HG03045 (cell line): ENCODE measurements around the gene TRPV4.

Source experiments
- ATAC-seq: cut with Tn5 transposase; IDR thresholded peaks from one replicate; pipeline ENCODE4 v1.9.1; 2021; ENCODE audit warnings: mild to moderate bottlenecking, moderate library complexity; ENCODE audit not compliant: unreplicated experiment

Gene TRPV4

DNA sequence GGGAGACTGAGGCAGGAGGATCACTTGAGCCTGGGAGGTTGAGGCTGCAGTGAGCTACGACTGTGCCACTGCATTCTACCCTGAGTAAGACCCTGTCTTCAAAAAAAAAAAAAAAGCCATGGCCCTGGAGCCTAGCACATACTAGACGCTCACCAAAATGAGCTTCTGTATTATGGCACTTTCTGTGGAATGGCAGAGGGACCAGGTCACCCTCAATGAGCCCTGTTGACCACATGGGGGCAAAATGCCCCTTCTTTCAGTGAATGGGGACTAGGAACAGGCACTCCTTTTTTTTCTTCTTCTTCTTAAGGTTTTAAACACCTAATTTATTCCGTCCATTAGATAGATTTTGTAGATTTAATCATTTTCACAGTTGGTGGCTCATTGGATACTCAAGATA lies 69.1 kb downstream of the TRPV4 start:
- no peak for ATAC-seq

DNA sequence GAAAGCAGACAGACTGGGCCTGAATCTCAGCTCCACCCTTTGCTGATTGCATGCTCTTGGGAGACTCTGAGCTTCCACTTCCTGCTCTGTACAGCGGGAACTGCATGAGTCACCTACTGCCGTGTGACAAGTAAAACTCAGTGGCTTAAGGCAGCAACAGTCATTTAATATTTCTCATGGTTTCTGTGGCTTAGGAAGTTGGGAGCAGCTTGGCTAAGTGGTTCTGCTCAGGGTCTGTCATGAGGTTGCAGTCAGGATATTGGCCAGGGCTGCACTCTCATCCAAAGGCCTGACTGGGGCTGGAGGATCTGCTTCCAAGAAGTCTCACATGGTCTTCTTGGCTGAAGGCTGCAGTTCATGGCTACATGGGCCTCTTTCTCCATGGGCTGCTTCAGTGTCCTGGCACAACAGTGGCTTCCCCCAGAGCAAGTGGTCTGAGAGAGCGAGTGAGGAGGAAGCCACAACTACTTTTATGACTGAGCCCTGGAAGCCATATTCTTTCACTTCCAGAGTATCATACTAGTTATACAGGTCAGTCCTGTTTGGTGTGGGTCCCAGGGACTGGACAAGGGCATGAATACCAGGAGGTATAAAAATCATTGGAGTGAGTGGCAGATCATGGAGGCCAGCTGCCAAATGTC lies 69.9 kb downstream of the TRPV4 start:
- no peak for ATAC-seq

DNA sequence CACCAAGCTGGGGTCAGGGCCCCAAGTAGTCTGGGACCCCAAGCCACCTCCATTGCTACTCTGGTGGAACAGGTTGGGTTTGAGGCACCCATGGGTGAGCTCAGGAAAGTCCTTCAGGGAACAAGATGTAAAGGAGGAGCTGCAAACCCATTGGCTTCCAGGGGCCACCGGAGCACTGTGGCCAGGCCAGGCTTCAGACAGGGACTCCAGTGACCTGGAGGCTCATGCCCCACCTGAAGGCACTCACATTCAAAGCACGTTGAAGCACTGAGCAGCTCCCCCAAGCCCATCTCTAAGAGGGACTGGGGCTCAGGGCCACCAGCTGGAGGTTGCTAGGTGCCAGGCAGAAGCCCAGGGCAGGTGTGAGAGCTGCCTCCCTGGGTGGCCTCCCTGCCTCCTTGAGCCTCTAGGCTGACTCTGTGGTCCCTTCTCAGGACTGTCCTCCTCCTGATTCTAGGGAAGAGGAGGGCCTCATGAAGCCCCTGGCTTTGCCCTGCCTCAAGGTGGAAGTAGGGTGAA lies 70.5 kb downstream of the TRPV4 start:
- ATAC-seq: no peak

DNA sequence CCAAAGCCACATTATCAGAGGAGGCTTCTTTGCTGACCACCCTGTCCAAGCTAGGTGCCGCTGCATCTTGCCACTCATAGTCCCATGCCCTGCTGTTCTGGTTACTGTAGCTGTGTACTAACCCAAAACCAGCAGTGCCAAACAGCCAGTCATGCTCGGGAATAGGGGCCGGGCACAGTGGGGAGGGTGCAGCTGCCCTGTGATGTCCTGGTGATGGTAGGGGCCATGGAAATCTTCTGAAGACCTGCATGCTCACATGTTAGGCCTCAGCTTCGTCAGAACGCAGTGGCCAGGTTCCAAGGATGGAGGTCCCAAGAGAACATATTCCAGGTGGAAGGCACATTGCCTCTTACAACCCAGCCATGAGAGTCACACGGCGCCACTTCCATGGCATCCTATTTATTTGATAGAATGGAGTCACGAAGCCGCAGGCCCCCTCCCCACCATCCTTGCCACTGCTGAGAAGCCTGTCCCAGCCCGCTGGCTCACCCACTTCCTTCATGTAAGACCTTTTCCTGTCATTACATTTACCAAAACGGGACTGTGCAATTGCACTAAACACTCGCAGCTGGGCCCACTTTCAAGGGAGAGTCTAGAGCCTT lies 71.0 kb downstream of the TRPV4 start:
- ATAC-seq: no peak

DNA sequence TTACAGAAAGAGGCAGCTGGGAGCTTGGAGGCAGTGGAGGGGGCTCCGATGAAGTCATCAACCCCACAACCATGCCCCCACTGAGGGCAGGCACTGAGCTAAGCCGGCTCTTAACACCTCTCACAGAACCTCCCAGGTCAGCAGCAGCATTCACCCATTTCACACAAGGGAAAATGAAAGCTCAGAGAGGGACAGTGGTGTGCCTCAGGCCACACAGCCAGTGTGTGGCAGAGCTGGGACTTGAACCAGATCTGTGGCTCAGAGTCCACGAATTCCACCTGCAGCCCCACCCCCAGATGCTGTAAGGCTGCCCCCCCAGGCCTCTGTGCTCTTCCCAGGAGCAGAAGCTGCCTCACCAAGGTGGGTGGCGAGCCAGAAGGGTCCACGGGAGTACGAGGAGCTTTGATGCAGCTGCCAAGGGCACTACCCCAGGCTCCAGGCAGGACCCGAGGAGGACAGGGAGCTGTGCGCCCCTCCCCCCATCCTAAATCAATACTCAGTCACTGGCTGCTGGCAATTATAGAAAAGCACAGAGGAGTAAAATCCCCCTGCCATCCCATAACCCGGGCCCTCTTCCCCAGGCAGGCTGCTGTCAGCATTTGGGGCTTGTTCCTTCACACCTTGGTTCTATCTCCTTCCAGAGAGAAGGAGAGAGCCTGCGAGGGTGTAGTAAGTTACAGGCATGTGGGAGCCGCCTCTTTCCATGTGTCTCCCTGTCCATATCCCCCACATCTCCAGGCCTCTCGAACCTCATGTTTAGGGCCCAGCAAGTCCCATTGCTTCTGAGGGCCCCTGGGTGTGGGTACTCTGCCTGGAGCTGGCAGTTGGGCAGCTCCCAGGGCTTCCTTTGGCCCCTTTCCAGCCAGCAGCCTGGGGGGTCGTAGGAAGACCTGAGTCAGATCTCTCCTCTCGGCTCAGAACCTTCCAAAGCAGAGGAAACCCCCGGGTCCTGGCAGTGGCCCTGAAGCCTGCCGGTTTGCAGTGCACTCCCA lies 72.0 kb downstream of the TRPV4 start:
- no peak for ATAC-seq

DNA sequence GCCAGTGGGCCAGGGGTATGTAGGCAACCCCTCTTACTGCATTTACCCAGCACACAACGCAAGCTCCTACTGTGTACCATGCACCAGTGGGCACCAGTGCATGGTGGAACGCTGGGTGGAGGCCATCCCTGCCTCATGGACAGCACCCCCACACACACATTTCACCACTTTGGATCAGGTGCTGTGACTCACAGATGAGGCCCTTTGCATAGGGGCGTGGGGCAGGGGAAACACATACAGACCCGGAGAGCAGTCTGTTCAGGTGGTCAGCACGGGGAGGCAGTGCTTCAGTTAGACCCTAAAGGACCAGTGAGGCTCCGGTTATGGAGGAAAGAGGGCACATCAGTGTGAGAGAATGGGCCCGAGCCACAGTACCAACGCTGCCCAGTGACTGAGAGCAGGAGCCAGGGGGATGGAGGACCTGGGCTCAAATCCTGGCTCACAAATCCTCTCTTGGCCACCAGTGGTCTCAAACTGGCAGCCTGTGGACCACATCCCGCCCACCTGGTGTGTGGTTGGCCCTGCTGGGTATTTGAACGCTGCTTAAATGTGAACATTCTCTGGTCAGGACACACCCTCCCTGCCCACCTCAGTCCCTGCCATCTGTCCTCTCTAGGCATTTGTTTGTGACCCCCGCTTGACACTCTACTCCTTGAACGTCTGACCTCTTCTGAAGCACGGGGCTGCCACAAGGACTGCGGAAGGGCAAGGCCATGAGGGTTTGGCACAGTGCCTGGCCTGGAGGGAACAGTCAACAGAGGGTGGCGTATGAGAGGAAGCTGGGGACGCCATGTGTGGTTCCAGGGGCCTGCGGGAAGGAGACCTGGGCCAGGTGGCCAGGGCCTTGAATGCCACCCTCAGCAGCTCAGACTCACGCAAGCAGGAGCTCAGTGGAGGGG lies 72.9 kb downstream of the TRPV4 start:
- no peak for ATAC-seq

DNA sequence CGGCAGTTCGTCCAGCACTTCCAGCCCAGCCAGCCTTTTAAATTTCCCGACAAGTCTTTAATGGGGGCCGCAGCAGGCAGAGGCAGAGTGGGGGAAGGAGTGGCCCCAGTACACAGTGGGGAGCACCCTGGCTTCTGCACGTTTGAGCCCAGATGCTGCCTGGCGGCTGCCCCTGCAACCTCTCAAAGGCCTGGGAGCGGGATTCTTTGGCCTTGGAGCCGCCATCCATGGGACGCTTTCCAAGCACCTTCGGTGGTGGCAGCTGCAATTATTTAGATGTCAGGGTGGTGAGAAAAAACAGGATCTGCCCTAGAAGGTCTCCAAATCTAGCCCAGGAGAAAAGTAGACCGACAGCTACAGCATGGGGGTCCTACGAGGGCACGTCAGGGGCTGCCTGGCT lies 73.6 kb downstream of the TRPV4 start:
- ATAC-seq: no peak

DNA sequence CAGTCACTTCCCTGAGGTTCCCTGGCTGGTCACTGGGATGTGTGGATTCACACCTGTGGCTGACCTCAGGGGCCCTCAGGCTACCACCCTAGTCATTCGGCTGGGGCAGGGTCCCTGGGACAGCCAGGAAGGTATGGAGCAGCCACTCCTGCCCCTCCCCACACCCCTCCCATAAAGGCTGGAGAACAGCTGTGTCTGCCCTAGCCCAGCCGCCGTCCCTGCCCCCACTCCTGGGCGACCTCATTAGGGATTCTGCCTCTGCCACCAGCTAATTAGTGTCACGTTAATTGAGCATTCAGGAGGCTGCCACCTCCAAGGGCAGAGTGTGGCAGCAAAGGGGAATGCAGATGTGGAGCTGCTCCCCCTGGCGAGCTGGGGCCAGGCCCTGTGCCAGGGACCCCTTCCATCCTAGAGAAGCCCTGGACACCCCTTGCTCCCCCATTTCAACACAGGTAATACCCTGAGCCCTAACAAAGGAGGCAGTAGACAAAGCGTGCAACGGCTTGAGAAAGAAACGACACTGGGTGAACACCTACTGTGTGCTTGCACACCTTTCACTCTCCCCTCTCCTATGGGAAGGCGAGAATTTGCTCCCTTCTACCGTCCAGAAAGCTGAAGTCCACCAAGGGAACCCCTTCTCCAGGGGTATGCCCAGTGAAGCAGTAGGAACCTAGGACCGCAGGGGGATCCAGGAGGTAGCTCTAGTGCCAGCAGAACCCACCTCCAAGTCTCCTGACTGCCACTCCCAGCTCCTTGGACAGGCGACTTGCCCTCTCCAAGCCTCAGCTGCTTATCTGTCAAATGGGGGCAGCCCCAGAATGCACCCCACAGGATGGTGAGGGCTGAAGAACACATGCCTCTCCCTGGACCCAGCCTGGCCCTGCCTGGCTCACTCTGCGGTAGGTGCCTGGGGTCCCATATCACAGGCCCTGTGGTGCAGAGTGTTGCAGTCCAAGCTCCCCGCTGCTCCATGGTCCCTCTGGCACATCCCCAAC lies 74.5 kb downstream of the TRPV4 start:
- no peak for ATAC-seq

DNA sequence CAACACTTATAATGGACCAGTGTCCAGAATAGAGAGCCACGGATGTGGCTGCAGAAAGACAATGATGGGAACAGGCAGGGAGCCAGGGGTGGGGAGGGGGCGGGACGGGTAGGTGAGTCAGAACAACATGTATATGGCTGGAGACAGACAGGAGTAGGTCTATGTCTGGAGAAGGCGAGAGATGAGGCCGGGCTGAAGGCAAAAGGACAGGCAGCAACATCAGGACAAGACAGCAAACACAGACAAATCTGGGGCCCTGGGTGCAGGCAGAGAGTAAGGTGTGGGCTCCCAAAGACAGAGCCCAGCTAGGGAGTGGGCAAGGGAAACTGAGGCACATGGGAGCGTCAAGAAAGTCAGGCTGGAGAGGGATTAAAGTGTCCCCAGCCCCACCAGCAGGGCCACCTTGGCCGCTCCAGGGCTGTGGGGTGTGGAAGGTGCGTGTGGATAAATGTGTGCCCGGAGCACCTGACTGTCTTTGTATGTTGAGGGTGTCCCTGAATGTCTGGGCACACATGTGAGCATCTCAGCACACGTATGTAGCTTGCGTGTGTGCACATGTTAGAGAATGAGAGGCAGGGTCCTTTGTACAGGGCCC lies 75.4 kb downstream of the TRPV4 start:
- no peak for ATAC-seq

DNA sequence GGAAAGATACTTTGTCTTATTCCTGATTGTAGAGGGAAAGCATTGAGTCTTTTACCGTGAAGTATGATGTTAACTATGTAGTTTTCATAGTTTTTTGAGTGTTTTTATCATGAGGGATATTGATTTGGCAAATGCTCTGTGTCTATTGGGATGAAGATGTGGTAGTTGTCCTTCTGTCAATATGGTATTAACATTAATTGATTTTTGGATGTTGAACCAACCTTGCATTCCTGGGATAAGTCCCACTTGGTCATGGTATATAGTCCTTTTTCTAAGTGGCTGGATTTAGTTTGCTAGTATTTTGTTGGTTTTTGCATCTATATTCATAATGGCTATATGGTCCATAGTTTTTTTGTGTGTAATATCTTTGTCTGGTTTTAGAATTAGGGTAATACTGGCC lies 76.7 kb downstream of the TRPV4 start:
- no peak for ATAC-seq

DNA sequence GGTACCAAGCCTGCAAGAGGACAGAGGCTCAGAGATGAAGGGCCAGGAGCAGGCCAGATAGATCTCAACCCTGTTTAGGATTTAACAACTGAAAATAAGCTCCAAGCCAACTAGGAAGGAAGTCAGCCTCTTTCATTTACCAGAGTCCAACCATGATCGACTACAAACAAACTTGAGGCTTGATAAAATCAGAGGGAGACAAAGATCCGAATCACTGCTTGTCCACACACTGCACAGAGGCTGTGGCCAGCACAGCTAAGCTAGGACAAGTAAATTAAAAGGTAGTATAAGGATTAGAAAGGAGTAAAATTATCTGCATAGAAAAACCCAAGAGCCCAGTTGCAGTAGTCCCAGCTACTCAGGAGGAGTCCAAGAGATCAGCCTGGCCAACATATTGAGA lies 79.2 kb downstream of the TRPV4 start:
- ATAC-seq: no peak

DNA sequence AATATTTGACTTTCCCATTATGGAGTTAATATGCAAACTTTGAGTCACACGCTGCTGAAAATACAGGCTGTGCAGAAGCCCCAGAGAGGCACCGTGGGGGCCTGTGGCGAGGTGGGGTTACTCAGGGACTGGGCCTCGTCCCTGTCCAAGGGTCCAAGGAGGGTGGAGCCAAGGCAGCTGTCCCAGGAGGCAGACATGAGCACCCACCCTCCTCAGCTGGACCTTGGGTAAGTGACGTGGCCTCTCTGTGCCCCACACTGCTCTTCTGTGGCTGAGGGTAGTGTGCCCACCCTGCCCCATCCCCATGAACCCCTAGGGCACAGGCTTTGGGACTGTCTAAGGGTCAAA lies 80.2 kb downstream of the TRPV4 start:
- ATAC-seq: no peak

DNA sequence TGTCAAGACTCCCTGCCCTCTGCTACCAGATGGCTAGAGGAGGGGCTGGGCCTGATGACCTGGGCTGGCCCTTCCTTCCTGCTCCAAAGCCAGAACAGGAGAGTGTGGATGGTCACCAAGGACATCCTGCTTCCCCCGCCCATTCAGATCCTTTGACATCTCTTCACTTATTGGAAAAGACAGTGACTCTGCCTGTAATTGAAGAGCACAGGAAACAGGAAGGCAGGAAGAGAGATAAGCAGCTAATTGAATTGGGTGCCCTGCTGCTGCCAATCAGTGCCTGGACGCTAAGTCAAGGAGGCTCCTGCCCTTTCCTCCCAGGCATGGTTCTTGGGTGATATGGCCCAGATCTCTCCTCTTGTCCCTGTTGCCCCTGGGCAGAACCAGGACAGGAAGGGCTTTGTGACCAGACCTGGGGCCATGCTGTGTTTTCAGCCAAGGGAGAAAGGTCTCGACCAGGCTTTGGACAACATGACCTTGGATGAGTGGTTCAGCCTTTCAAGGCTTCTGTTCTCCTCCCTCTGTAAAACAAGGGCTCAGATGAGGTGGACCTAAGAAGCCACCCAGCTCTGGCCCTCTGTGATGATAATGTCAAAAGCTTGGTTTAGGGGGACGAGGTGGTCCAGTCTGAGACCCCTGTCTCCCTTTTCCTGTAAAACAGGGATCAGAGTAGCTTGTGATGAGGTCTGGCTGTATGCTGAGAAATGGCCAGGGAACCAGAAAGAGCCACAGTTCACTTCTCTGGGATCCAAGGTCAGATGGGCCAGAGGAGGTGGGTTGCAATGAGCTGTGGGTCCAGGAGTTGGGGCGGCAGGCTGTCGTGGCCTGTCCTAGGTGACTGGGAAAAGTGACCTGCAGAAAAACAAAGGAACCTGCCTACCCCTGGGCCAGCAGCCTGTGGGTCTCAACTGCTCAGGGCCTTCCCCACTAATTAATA lies 80.8 kb downstream of the TRPV4 start:
- ATAC-seq: no peak

DNA sequence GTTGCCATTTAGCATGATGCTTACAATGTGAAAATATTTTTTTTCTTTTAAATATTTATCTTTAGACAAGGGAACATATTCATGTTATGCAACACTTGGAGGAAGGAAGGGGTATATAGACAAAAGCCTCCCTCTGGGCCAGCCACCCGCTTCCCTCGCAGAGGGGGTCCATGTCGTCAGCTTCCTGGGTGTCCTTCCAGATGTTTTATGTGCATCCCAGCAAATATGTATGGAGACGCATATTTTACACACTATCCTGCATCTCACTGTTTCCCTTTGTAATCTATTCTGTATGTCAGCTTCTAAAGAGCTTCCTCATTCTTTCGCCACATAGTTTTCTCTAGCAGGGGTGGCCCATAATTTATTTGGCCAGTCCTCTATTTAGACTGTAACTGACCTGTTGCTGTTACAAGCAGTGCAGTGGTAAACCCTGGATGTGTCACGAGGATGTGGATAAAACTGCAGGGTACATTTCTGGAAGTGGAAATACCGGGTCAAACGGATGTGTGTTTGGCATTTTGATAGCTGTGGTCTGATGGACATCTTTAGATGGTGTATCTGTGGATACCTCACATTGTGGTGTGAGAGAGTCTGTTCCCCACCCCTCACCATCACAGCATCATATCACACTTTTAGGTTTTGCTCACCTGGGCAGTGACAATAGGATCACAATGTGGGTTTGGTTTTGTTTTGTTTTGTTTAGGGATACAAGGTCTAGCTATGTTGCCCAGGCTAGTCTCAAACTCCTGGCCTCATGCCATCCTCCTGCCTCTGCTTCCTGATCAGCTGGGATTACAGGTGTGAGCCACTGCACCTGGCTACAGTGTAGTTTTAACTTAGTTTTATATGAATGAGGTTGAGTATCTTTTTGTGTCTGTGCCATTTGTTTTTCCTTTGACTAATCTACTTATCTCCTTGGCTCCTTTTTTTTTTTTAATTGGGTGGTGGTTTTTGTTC lies 87.9 kb downstream of the TRPV4 start:
- no peak for ATAC-seq

DNA sequence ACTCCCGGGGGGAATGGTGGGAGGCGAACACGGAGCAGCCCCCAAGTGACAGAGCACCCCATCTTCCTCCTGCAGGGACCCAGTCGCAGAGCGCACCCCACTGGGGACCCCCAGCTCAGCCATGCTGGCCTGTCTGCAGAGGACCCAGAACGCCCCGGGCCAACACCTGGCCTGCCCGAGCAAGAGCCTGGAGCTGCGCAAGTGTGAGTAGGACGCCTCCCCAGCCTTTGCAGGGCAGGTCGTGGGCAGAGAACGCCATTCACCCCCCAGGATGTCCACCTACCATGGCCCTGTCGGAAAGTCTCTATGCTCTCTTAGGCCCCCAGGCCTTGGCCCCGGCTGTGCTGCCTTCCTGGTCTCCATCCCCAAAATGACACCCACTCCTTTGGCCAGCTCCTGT lies 89.2 kb downstream of the TRPV4 start:
- no peak for ATAC-seq

DNA sequence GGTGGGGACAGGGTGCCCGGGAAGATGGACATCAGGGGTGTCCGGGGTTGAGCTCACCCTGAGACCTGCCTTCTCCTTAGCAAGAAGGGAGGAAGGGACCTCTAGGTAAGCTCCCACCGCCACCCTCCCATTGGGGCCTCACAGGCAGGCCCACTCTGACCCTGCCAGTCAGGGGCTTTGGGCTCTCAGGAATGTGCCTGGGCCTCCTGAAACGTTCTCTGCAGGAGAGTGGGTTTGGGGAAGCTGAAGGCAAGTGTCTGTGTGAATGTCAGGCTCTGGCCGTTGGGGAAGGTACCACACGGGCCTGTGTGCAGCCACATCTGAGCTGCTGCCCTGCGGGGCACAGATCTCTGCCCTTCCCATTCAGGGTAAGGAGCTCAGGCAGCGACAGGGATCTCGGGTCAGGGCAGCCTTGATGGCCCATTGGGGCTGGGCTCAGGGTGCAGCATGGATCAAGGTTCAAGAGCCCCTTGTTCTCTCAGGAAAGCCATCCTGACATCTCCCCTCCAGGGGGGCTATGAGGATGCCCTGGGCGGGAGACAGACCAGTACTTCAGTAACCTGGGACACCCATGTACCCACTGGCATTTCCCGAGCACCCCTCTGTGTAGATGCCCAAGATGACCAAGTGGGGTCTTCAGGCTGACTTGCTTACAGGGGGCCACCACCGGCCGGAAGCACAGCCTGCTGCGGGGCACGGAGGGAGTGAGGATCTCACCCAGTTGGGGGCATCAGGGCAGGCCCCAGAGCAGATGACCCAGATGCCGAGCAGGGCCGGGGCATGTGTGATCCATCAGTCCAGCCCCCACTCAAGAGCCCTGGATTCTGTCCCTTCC lies 89.9 kb downstream of the TRPV4 start:
- ATAC-seq: no peak
